Liver (tissue), 9 donors: Measurements from ENCODE around the gene JAGN1. TPM values are rescaled to one million over a fixed set of nuclear protein-coding genes. Genes with fewer than 3 reads are reported as not detected.
A peak's percentile ranks its signal among the peaks of the same experiment; 100 is the strongest.

Source experiments
- DNase-seq: peaks from one replicate; pipeline ENCODE4 v3.0.0-alpha.2; 2017; ENCODE audit warnings: low spot score
- H3K27ac ChIP-seq, 2 donors: one replicate each; pipeline ENCODE4 v1.7.0; 2013; ENCODE audit warnings: inconsistent platforms in 2 of 2, low read length in 2 of 2, control low read depth in 1 of 2, low read depth in 1 of 2, mild to moderate bottlenecking in 1 of 2
- H3K27me3 ChIP-seq, 4 donors: one replicate each; pipeline versions ENCODE4 v1.6.1 to v1.7.0; 2013; ENCODE audit warnings: low read length in 3 of 4, inconsistent platforms in 1 of 4, mild to moderate bottlenecking in 1 of 4, moderate library complexity in 1 of 4; ENCODE audit not compliant: control insufficient read depth in 4 of 4, insufficient read depth in 4 of 4
- H3K36me3 ChIP-seq, 4 donors: one replicate each; pipeline versions ENCODE4 v1.6.1 to v1.7.0; 2013; ENCODE audit warnings: low read length in 3 of 4, mild to moderate bottlenecking in 3 of 4, low read depth in 1 of 4, moderate library complexity in 1 of 4; ENCODE audit not compliant: control insufficient read depth in 4 of 4, insufficient read depth in 3 of 4
- H3K4me1 ChIP-seq, 4 donors: one replicate each; pipeline versions ENCODE4 v1.6.1 to v1.7.0; 2013; ENCODE audit warnings: low read length in 3 of 4, mild to moderate bottlenecking in 3 of 4, moderate library complexity in 1 of 4; ENCODE audit not compliant: control insufficient read depth in 4 of 4, insufficient read depth in 4 of 4
- H3K4me3 ChIP-seq, 3 donors: one replicate each; pipeline versions ENCODE4 v1.6.1 to v1.7.0; 2013; ENCODE audit warnings: low read length in 3 of 3, control low read depth in 1 of 3, low read depth in 1 of 3, mild to moderate bottlenecking in 1 of 3
- H3K9ac ChIP-seq, 2 donors: one replicate each; pipeline ENCODE4 v1.7.0; 2013; ENCODE audit warnings: low read length in 2 of 2, mild to moderate bottlenecking in 2 of 2, moderate library complexity in 2 of 2, control low read depth in 1 of 2, low read depth in 1 of 2
- H3K9me3 ChIP-seq, 4 donors: one replicate each; pipeline versions ENCODE4 v1.6.1 to v1.7.0; 2013; ENCODE audit warnings: low read length in 3 of 4; ENCODE audit not compliant: control insufficient read depth in 4 of 4
- EGR1 ChIP-seq, 2 donors: IDR thresholded peaks; 2 replicates each; pipeline ENCODE4 v1.6.1; 2016 to 2018; ENCODE audit warnings: antibody characterized with exemption in 2 of 2, low read depth in 2 of 2
- FOXA2 ChIP-seq: IDR thresholded peaks from 2 replicates; pipeline ENCODE4 v1.6.1; 2016; ENCODE audit warnings: antibody characterized with exemption
- GABPA ChIP-seq, 2 donors: IDR thresholded peaks in 1 of 2; conservative IDR thresholded peaks in 1 of 2; 2 replicates each; pipeline ENCODE4 v1.6.1; 2016; ENCODE audit warnings: antibody characterized with exemption in 2 of 2, mild to moderate bottlenecking in 1 of 2, moderate library complexity in 1 of 2
- HNF4A ChIP-seq, 2 donors: conservative IDR thresholded peaks; 2 replicates each; pipeline ENCODE4 v1.6.1; 2016; ENCODE audit warnings: antibody characterized with exemption in 2 of 2, mild to moderate bottlenecking in 2 of 2
- HNF4G ChIP-seq: IDR thresholded peaks from 2 replicates; pipeline ENCODE4 v1.6.1; 2016; ENCODE audit warnings: antibody characterized with exemption
- JUND ChIP-seq, 2 donors: IDR thresholded peaks; 2 replicates each; pipeline ENCODE4 v1.6.1; 2016; ENCODE audit warnings: antibody characterized with exemption in 2 of 2
- NR2F2 ChIP-seq: IDR thresholded peaks from 2 replicates; pipeline ENCODE4 v1.6.1; 2016; ENCODE audit warnings: antibody characterized with exemption
- RXRA ChIP-seq, 2 donors: IDR thresholded peaks; 2 replicates each; pipeline ENCODE4 v1.6.1; 2017 to 2018; ENCODE audit warnings: antibody characterized with exemption in 2 of 2, mild to moderate bottlenecking in 1 of 2
- SP1 ChIP-seq: IDR thresholded peaks from 2 replicates; pipeline ENCODE4 v1.6.1; 2018; ENCODE audit warnings: antibody characterized with exemption, mild to moderate bottlenecking
- WGBS: extraction: QIAGEN DNeasy Blood & Tissue Kit; methylation state at CpG from one replicate; pipeline ENCODE4 v1.1.7; 2013; 5-methylcytosine and 5-hydroxymethylcytosine counted together
- polyA plus RNA-seq, 2 donors: library from polyadenylated mRNA; stranded (reverse) in 1 of 2; unstranded in 1 of 2; fragments of 200-250 nt in 1 of 2; fragments of >200 nt in 1 of 2; fragmentation: Nextera tagmentation in 1 of 2; extraction: Ambion mirVana in 1 of 2; gene quantifications; one replicate each; pipeline versions ENCODE4 v1.2.1 to v1.2.3, GENCODE V29; 2013 to 2015
- total RNA-seq, 2 donors: library from RNA; depleted of rRNA; stranded (reverse); fragments of >200 nt; gene quantifications; one replicate each; pipeline ENCODE4 v1.2.3, GENCODE V29; 2014
- TF ChIP-seq, protein P1 (sequence below): IDR thresholded peaks from 2 replicates; pipeline ENCODE4 v1.6.1; 2016; ENCODE audit warnings: antibody characterized with exemption
- TF ChIP-seq, protein P2 (sequence below): fragments of 150-350 bp; IDR thresholded peaks from 2 replicates; pipeline ENCODE4 v1.5.1; 2017; ENCODE audit warnings: improper control_type of control experiment, low read depth, low read length; ENCODE audit not compliant: missing input control
- TF ChIP-seq, protein P3 (sequence below): IDR thresholded peaks from 2 replicates; pipeline ENCODE4 v1.6.1; 2016; ENCODE audit warnings: antibody characterized with exemption
- donor health status: healthy.
- donor health status: healthy.
- donor health status: healthy.
- donor health status: healthy.
- donor health status: healthy.

Gene JAGN1
- total and polyA plus RNA-seq, 4 donors = 18.0 to 46.8 (median 30.6) TPM

DNA sequence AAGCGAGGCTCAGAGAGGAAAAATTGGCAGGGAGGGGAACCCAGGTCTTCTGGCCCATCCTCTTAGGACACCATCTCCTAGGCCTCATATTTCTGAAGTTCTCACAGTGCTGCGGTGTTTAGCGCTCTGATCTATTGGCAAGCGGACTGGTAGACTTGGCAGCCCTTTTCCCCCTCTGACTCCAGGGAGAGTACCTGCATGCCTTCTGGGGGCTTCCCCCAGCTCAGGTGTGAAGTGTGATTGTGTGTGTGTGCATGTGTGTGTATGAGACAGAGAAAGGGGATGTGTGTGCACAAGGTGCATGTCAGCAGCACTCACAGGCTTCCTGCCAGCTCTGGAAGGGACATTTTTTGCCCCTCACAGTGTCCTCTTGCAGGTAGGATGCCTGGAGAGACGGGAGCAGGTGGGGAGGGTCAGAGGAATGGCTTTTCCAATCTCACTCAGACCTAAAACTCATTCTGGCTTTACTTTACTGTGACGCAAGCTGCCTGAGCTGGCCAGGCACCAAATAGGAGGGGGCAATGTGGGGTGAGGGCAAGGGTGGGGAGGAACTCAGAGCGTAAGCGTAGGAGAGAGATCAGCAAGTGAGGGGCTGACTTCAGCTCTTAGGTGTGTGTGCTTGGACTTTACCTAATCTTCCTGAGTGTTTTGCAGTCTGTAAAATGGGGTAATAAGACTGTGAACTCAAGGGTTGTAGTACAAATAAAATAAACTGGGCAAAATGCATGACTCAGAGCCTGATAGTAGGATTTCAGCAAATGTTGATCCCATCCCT, 8.2 kb downstream of the JAGN1 start:
- H3K4me3 ChIP-seq = no peak overlapping the region
- WGBS = 35% methylated on average over 8 of the region's 8 CpGs

DNA sequence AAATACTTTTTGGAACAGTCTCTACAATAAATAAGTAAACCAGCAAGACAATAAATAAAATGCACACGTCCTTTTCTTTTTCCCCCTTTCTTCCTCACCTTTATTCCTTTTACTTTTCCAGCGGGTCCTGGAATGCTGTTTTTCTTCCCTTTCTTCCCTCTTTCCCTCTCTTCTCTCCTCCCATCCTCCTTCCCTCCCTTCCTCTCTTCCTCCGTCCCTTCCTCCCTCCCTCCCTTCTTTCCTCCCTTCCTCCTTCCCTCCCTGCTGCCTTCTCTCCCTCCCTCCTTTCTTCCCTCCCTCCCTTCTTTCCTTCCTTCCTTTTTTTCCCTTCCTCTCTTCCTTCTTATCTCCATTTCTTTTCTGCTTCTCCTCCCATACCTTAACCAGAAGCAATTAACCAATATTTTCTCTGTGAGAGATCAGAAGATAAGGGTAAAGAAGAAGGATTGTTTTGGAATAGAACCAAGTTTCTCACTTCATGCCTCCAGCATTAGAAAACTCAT, 8.9 kb downstream of the JAGN1 start:
- H3K9me3 ChIP-seq = no peaks in the 10 kb centered on the region
- H3K9ac ChIP-seq = no peak overlapping the region
- no peak overlapping the region for H3K4me3 ChIP-seq
- H3K27me3 ChIP-seq = no peaks in the 10 kb centered on the region
- H3K4me1 ChIP-seq = peaks cover 18 to 52% (median 42%) of the 10 kb centered on the region in 4 donors
- H3K27ac ChIP-seq = peak overlapping the region in 1 of 2 donors; percentile 84
- WGBS = 67% methylated on average over 3 of the region's 3 CpGs
- DNase-seq = no peak
- TF ChIP-seq, protein P1, sequence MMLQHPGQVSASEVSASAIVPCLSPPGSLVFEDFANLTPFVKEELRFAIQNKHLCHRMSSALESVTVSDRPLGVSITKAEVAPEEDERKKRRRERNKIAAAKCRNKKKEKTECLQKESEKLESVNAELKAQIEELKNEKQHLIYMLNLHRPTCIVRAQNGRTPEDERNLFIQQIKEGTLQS = no peak
- no peak for TF ChIP-seq GABPA (IDR thresholded peaks at IDR 0.05 in 1 of 2, conservative IDR thresholded peaks at IDR 0.05 in 1 of 2)
- no peak for TF ChIP-seq RXRA (IDR thresholded peaks at IDR 0.05)
- no peak for TF ChIP-seq EGR1 (IDR thresholded peaks at IDR 0.05; ENCODE audit: low read depth in 2 of 2)
- no peak for TF ChIP-seq HNF4G
- TF ChIP-seq HNF4A (conservative IDR thresholded peaks at IDR 0.05) = no peak
- no peak for TF ChIP-seq NR2F2
- TF ChIP-seq, protein P2, sequence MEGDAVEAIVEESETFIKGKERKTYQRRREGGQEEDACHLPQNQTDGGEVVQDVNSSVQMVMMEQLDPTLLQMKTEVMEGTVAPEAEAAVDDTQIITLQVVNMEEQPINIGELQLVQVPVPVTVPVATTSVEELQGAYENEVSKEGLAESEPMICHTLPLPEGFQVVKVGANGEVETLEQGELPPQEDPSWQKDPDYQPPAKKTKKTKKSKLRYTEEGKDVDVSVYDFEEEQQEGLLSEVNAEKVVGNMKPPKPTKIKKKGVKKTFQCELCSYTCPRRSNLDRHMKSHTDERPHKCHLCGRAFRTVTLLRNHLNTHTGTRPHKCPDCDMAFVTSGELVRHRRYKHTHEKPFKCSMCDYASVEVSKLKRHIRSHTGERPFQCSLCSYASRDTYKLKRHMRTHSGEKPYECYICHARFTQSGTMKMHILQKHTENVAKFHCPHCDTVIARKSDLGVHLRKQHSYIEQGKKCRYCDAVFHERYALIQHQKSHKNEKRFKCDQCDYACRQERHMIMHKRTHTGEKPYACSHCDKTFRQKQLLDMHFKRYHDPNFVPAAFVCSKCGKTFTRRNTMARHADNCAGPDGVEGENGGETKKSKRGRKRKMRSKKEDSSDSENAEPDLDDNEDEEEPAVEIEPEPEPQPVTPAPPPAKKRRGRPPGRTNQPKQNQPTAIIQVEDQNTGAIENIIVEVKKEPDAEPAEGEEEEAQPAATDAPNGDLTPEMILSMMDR = no peak
- TF ChIP-seq, protein P3, sequence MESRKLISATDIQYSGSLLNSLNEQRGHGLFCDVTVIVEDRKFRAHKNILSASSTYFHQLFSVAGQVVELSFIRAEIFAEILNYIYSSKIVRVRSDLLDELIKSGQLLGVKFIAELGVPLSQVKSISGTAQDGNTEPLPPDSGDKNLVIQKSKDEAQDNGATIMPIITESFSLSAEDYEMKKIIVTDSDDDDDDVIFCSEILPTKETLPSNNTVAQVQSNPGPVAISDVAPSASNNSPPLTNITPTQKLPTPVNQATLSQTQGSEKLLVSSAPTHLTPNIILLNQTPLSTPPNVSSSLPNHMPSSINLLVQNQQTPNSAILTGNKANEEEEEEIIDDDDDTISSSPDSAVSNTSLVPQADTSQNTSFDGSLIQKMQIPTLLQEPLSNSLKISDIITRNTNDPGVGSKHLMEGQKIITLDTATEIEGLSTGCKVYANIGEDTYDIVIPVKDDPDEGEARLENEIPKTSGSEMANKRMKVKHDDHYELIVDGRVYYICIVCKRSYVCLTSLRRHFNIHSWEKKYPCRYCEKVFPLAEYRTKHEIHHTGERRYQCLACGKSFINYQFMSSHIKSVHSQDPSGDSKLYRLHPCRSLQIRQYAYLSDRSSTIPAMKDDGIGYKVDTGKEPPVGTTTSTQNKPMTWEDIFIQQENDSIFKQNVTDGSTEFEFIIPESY = no peak
- no peak for TF ChIP-seq FOXA2
- no peak for TF ChIP-seq JUND (IDR thresholded peaks at IDR 0.05)
- H3K36me3 ChIP-seq = no peaks in the 10 kb centered on the region

More for the DNA sequence above, 8.2 kb downstream of the JAGN1 start:
- peak; percentile 27 to 42 for TF ChIP-seq JUND (IDR thresholded peaks at IDR 0.05)
- TF ChIP-seq, protein P3 = no peak
- TF ChIP-seq HNF4A (conservative IDR thresholded peaks at IDR 0.05) = peak; percentile 57 to 71
- TF ChIP-seq RXRA (IDR thresholded peaks at IDR 0.05) = peak in 1 of 2 donors; percentile 34
- peak; percentile 22 for TF ChIP-seq SP1
- TF ChIP-seq, protein P2 = no peak
- peak overlapping the region; percentile 23 to 56 for H3K9ac ChIP-seq
- H3K27ac ChIP-seq = peak overlapping the region; percentile 84 to 88
- no peaks in the 10 kb centered on the region for H3K9me3 ChIP-seq
- no peak for DNase-seq
- H3K4me1 ChIP-seq = peaks cover 18 to 52% (median 42%) of the 10 kb centered on the region in 4 donors
- H3K36me3 ChIP-seq = peaks cover 0 to 2% (median under 1%) of the 10 kb centered on the region in 4 donors
- no peaks in the 10 kb centered on the region for H3K27me3 ChIP-seq
